Left ventricle myocardium inferior (tissue), 1 donor: ENCODE results near the gene HDDC2. TPM values are rescaled to one million over a fixed set of nuclear protein-coding genes. Genes with fewer than 3 reads are reported as not detected.
A peak's percentile ranks its signal among the peaks of the same experiment; 100 is the strongest.

Source experiments
- DNase-seq: peaks from one replicate; pipeline ENCODE4 v3.0.0-alpha.2; 2020
- H3K27ac ChIP-seq: fragments of 200-600 bp; replicated peaks from 2 replicates; pipeline ENCODE4 v1.8.0; 2021
- H3K27me3 ChIP-seq: fragments of 200-600 bp; 2 replicates; pipeline ENCODE4 v1.8.0; 2021; ENCODE audit warnings: low read depth
- H3K36me3 ChIP-seq: fragments of 200-600 bp; 2 replicates; pipeline ENCODE4 v1.8.0; 2021
- H3K4me1 ChIP-seq: fragments of 200-600 bp; 2 replicates; pipeline ENCODE4 v1.8.0; 2021
- H3K4me3 ChIP-seq: fragments of 200-600 bp; 2 replicates; pipeline ENCODE4 v1.8.0; 2021; ENCODE audit warnings: mild to moderate bottlenecking, moderate library complexity
- H3K9me3 ChIP-seq: fragments of 200-600 bp; replicated peaks from 2 replicates; pipeline ENCODE4 v1.8.0; 2021
- CTCF ChIP-seq: fragments of 200-600 bp; IDR thresholded peaks from 2 replicates; pipeline ENCODE4 v1.8.0; 2021; ENCODE audit warnings: antibody characterized with exemption, mild to moderate bottlenecking, borderline replicate concordance
- intact Hi-C: fragments of 100-400 bp; cut with micrococcal nuclease; formaldehyde crosslinking; loops from one replicate; pipeline ENCODE4 v1.11.0; 2022
- total RNA-seq: library from RNA; stranded (reverse); fragmentation: NEBNext Ultra II Directional; extraction: Animal tissue kit (Norgen Biotek cat#: 25700); gene quantifications from one replicate; pipeline ENCODE4 v1.2.1, GENCODE V29; 2021
- donor health status: DM: no; HTN: yes; CAD: no; lungs with severe emphysema.

Gene HDDC2
- total RNA-seq, 1 donor from 2014 or later, result 87.9 TPM

GRCh38 chr6:125237764-125238163 lies 64.0 kb downstream of the HDDC2 start:
- intact Hi-C loops, result no loop called here
- Histone ChIP-seq H3K9me3 (peaks cover 30% of the 10 kb centered on the region), H3K4me1 (peaks cover 17% of the 10 kb centered on the region), H3K4me3 (no peak overlapping the region), H3K27ac (no peak overlapping the region), H3K36me3 (no peaks in the 10 kb centered on the region), H3K27me3 (no peaks in the 10 kb centered on the region)
- TF ChIP-seq CTCF, result no peak
- no peak for DNase-seq

GRCh38 chr6:125236536-125237327 lies 65.0 kb downstream of the HDDC2 start:
- H3K27me3 ChIP-seq, result no peaks in the 10 kb centered on the region
- DNase-seq, result no peak
- intact Hi-C loops, result no loop called here
- no peaks in the 10 kb centered on the region for H3K36me3 ChIP-seq
- H3K4me3 ChIP-seq, result no peak overlapping the region
- H3K4me1 ChIP-seq, result peaks cover 25% of the 10 kb centered on the region
- peaks cover 21% of the 10 kb centered on the region for H3K9me3 ChIP-seq
- no peak overlapping the region for H3K27ac ChIP-seq
- TF ChIP-seq CTCF, result no peak

- Histone ChIP-seq H3K27me3 (no peaks in the 10 kb centered on the region), H3K9me3 (no peaks in the 10 kb centered on the region), H3K4me3 (no peak overlapping the region), H3K36me3 (no peaks in the 10 kb centered on the region), H3K4me1 (peaks cover 39% of the 10 kb centered on the region), H3K27ac (peak overlapping the region; percentile 12)
- no peak for TF ChIP-seq CTCF
- intact Hi-C loops, result no loop called here
- no peak for DNase-seq
Observed at GRCh38 chr6:125233202-125233601, 68.6 kb downstream of the HDDC2 start.

GRCh38 chr6:125232466-125232865 lies 69.3 kb downstream of the HDDC2 start:
- DNase-seq, result no peak
- Histone ChIP-seq H3K9me3 (no peaks in the 10 kb centered on the region), H3K4me3 (no peak overlapping the region), H3K4me1 (peaks cover 39% of the 10 kb centered on the region), H3K27me3 (no peaks in the 10 kb centered on the region), H3K27ac (peak overlapping the region; percentile 17), H3K36me3 (no peaks in the 10 kb centered on the region)
- no peak for TF ChIP-seq CTCF
- intact Hi-C loops, result no loop called here

- H3K9me3 ChIP-seq, result no peaks in the 10 kb centered on the region
- no peak overlapping the region for H3K27ac ChIP-seq
- no peak overlapping the region for H3K4me3 ChIP-seq
- no peak for DNase-seq
- peaks cover 39% of the 10 kb centered on the region for H3K4me1 ChIP-seq
- intact Hi-C loops, result no loop called here
- TF ChIP-seq CTCF, result no peak
- no peaks in the 10 kb centered on the region for H3K36me3 ChIP-seq
- H3K27me3 ChIP-seq, result no peaks in the 10 kb centered on the region
Observed at GRCh38 chr6:125231574-125232343, 70.0 kb downstream of the HDDC2 start.
